ENCODE measurements around the gene SPPL3.

The SPPL3 gene

DNA sequence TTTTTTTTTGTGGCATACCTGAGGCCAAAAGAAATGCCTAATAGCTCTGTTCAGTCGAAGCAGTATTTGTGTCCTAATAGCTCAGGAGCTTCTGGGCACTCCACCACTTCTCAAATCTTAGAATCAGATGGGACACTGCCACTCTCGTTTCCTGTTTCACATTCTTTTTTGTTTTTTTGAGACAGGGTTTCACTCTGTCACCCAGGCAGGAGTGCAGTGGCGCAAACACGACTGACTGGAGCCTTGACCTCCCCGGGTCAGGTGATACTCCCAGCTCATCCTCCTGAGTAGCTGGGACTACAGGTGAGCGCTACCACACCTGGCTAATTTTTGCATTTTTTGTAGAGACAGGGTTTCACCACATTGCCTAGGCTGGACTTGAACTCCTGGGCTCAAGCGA is 52.7 kb downstream of the SPPL3 start:
- no peaks in the 10 kb centered on the region for H3K27me3 ChIP-seq (ENCODE audit: control insufficient read depth, low read length)
- H3F3A ChIP-seq (ENCODE audit: control insufficient read depth, insufficient read depth): no peaks in the 10 kb centered on the region; the same call in 1 of the 2 replicates
- H3K4me1 ChIP-seq (ENCODE audit: control insufficient read depth, low read length): peaks cover 66% of the 10 kb centered on the region
- H3K9me2 ChIP-seq (replicated peaks; ENCODE audit: control insufficient read depth, low read length): no peaks in the 10 kb centered on the region
- no peaks in the 10 kb centered on the region for H3K9me3 ChIP-seq (ENCODE audit: control insufficient read depth, insufficient read depth, low read length)
- peak overlapping the region; percentile 27; the same call in 1 of the 2 replicates for H3K27ac ChIP-seq (ENCODE audit: low read depth, low read length)
- H3K79me2 ChIP-seq (ENCODE audit: control insufficient read depth, low read length): peaks cover 72% of the 10 kb centered on the region
- H4K20me1 ChIP-seq (ENCODE audit: control insufficient read depth, insufficient read depth, low read depth, low read length): peaks cover 7% of the 10 kb centered on the region
- peak overlapping the region; percentile 23; the same call in 1 of the 2 replicates for H3K4me3 ChIP-seq (ENCODE audit: low read length)
- H3K4me2 ChIP-seq (ENCODE audit: low read length): peak overlapping the region; percentile 57
- TF ChIP-seq CTCF (IDR thresholded peaks at IDR 0.05; ENCODE audit: low read depth, low read length, poor library complexity, severe bottlenecking) (no peak), EZH2phosphoT487 (IDR thresholded peaks at IDR 0.05; ENCODE audit: borderline replicate concordance, low read length) (no peak)
- no peaks in the 10 kb centered on the region; the same call in 1 of the 2 replicates for H3K36me3 ChIP-seq (ENCODE audit: control insufficient read depth, low read length)

- H4K20me1 ChIP-seq (ENCODE audit: control insufficient read depth, insufficient read depth, low read depth, low read length): peaks cover 4% of the 10 kb centered on the region
- no peaks in the 10 kb centered on the region; the same call in 1 of the 2 replicates for H3F3A ChIP-seq (ENCODE audit: control insufficient read depth, insufficient read depth)
- peaks cover 59% of the 10 kb centered on the region for H3K79me2 ChIP-seq (ENCODE audit: control insufficient read depth, low read length)
- peaks cover 59% of the 10 kb centered on the region for H3K4me1 ChIP-seq (ENCODE audit: control insufficient read depth, low read length)
- no peaks in the 10 kb centered on the region for H3K27me3 ChIP-seq (ENCODE audit: control insufficient read depth, low read length)
- no peaks in the 10 kb centered on the region for H3K36me3 ChIP-seq (ENCODE audit: control insufficient read depth, low read length)
- H3K4me3 ChIP-seq (ENCODE audit: low read length): no peak overlapping the region
- H3K9me2 ChIP-seq (replicated peaks; ENCODE audit: control insufficient read depth, low read length): no peaks in the 10 kb centered on the region
- no peak overlapping the region for H3K27ac ChIP-seq (ENCODE audit: low read depth, low read length)
- no peak overlapping the region for H3K4me2 ChIP-seq (ENCODE audit: low read length)
- no peak for TF ChIP-seq CTCF (IDR thresholded peaks at IDR 0.05; ENCODE audit: low read depth, low read length, poor library complexity, severe bottlenecking)
- TF ChIP-seq EZH2phosphoT487 (IDR thresholded peaks at IDR 0.05; ENCODE audit: borderline replicate concordance, low read length): no peak
- no peaks in the 10 kb centered on the region for H3K9me3 ChIP-seq (ENCODE audit: control insufficient read depth, insufficient read depth, low read length)
These were observed 54.4 kb downstream of the SPPL3 start for GRCh38 chr12:120849765-120850164.

DNA sequence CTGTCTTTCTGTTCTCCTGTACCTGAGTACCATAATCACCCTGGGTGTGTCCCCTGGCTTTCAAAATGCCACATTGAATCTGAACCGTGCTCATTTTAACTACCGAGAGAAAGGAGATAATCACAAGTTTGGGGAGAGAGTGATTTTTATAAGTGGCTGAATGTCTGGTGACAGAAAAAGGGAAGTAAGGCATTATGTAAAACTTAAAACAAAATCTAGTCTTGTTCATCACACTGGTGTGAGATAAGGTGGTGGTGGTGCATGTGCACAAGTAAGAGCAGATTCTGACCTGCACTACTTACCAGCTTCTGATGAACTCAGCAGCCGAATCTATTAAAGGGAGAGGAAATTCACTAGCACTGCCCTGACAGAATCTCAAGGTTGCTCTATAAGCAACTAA is 56.3 kb downstream of the SPPL3 start:
- Histone ChIP-seq H3K27ac (ENCODE audit: low read depth, low read length) (peak overlapping the region; percentile 11), H3K9me3 (ENCODE audit: control insufficient read depth, insufficient read depth, low read length) (no peaks in the 10 kb centered on the region), H3K4me3 (ENCODE audit: low read length) (0 out of 2 replicates have a peak overlapping the region, but pooled peaks have one; percentile 5), H3K4me1 (ENCODE audit: control insufficient read depth, low read length) (peaks cover 48% of the 10 kb centered on the region), H3K9me2 (replicated peaks; ENCODE audit: control insufficient read depth, low read length) (no peaks in the 10 kb centered on the region), H4K20me1 (ENCODE audit: control insufficient read depth, insufficient read depth, low read depth, low read length) (peaks cover 4% of the 10 kb centered on the region), H3K36me3 (ENCODE audit: control insufficient read depth, low read length) (no peaks in the 10 kb centered on the region), H3K27me3 (ENCODE audit: control insufficient read depth, low read length) (no peaks in the 10 kb centered on the region), H3F3A (ENCODE audit: control insufficient read depth, insufficient read depth) (no peaks in the 10 kb centered on the region), H3K4me2 (ENCODE audit: low read length) (peak overlapping the region; percentile 42), H3K79me2 (ENCODE audit: control insufficient read depth, low read length) (peaks cover 52% of the 10 kb centered on the region)
- TF ChIP-seq EZH2phosphoT487 (IDR thresholded peaks at IDR 0.05; ENCODE audit: borderline replicate concordance, low read length): no peak
- TF ChIP-seq CTCF (IDR thresholded peaks at IDR 0.05; ENCODE audit: low read depth, low read length, poor library complexity, severe bottlenecking): no peak
